ENCODE results near the gene ABHD15. TPM values are rescaled to one million over a fixed set of nuclear protein-coding genes. Genes with fewer than 3 reads are reported as not detected.

Gene ABHD15
- total RNA-seq, 1 experiment from 2014 or later = 12.9 TPM

GRCh38 chr17:29571883-29572681, 5.2 kb upstream of the ABHD15 start:
- BruUV-seq (replicated peaks) = no TSS peak
- TF ChIP-seq, protein P1, sequence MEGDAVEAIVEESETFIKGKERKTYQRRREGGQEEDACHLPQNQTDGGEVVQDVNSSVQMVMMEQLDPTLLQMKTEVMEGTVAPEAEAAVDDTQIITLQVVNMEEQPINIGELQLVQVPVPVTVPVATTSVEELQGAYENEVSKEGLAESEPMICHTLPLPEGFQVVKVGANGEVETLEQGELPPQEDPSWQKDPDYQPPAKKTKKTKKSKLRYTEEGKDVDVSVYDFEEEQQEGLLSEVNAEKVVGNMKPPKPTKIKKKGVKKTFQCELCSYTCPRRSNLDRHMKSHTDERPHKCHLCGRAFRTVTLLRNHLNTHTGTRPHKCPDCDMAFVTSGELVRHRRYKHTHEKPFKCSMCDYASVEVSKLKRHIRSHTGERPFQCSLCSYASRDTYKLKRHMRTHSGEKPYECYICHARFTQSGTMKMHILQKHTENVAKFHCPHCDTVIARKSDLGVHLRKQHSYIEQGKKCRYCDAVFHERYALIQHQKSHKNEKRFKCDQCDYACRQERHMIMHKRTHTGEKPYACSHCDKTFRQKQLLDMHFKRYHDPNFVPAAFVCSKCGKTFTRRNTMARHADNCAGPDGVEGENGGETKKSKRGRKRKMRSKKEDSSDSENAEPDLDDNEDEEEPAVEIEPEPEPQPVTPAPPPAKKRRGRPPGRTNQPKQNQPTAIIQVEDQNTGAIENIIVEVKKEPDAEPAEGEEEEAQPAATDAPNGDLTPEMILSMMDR (conservative IDR thresholded peaks at IDR 0.05) = no peak
- no peaks in the 10 kb centered on the region for H3K27me3 ChIP-seq (ENCODE audit: insufficient read depth, low read depth)
- intact Hi-C loops (cut with micrococcal nuclease; ENCODE audit: unreplicated experiment) = no loop called here
- no peaks in the 10 kb centered on the region for H3K79me2 ChIP-seq (ENCODE audit: low read depth)
- H3K9me2 ChIP-seq (ENCODE audit: insufficient read depth) = no peaks in the 10 kb centered on the region
- H3K4me3 ChIP-seq = no peak overlapping the region
- no peak overlapping the region for H3K27ac ChIP-seq
- H2AFZ ChIP-seq = no peak overlapping the region
- peak in 1 of 2 experiments; percentile 2 for DNase-seq
- H3K36me3 ChIP-seq (ENCODE audit: low read depth) = no peaks in the 10 kb centered on the region
- H3K9me3 ChIP-seq (ENCODE audit: insufficient read depth, low read depth) = no peaks in the 10 kb centered on the region
- CTCF ChIA-PET = interaction anchor here (0.5 to 0.6 kb wide), 2 partner anchors 16 to 38 kb away, joined by 3 to 11 read pairs; no protein-coding TSS in a partner anchor
- H3K4me2 ChIP-seq = no peak overlapping the region
- POLR2A ChIA-PET (ENCODE audit: unreplicated experiment) = interaction anchor here (0.6 kb wide), 1 partner anchor 21 kb away, joined by 3 read pairs; no protein-coding TSS in a partner anchor
- H4K20me1 ChIP-seq (ENCODE audit: insufficient read depth) = no peaks in the 10 kb centered on the region
- peaks cover 9% of the 10 kb centered on the region for H3K4me1 ChIP-seq (replicated peaks; ENCODE audit: insufficient read depth)
- H3F3A ChIP-seq (ENCODE audit: insufficient read depth, low read depth) = peaks cover 22% of the 10 kb centered on the region; the same call in 1 of the 2 replicates

GRCh38 chr17:29571486-29571882, 4.6 kb upstream of the ABHD15 start:
- no peak for DNase-seq
- H3K9me2 ChIP-seq (ENCODE audit: insufficient read depth) = no peaks in the 10 kb centered on the region
- H3F3A ChIP-seq (ENCODE audit: insufficient read depth, low read depth) = peaks cover 23% of the 10 kb centered on the region; the same call in 1 of the 2 replicates
- H3K4me3 ChIP-seq = no peak overlapping the region
- H3K9me3 ChIP-seq (ENCODE audit: insufficient read depth, low read depth) = no peaks in the 10 kb centered on the region
- no peaks in the 10 kb centered on the region for H3K79me2 ChIP-seq (ENCODE audit: low read depth)
- no TSS peak for BruUV-seq (replicated peaks)
- ChIA-PET CTCF (no interaction called here), POLR2A (ENCODE audit: unreplicated experiment) (interaction anchor here (0.6 kb wide), 1 partner anchor 21 kb away, joined by 3 read pairs; no protein-coding TSS in a partner anchor)
- TF ChIP-seq, protein P1 (conservative IDR thresholded peaks at IDR 0.05) = no peak
- TF ChIP-seq EZH2 (IDR thresholded peaks at IDR 0.05; ENCODE audit: low read depth) = no peak
- no peaks in the 10 kb centered on the region for H3K36me3 ChIP-seq (ENCODE audit: low read depth)
- no peaks in the 10 kb centered on the region for H3K27me3 ChIP-seq (ENCODE audit: insufficient read depth, low read depth)
- no peaks in the 10 kb centered on the region for H4K20me1 ChIP-seq (ENCODE audit: insufficient read depth)
- peaks cover 9% of the 10 kb centered on the region for H3K4me1 ChIP-seq (replicated peaks; ENCODE audit: insufficient read depth)
- H3K4me2 ChIP-seq = no peak overlapping the region
- H2AFZ ChIP-seq = no peak overlapping the region
- intact Hi-C loops (cut with micrococcal nuclease; ENCODE audit: unreplicated experiment) = no loop called here
- H3K27ac ChIP-seq = no peak overlapping the region

DNA sequence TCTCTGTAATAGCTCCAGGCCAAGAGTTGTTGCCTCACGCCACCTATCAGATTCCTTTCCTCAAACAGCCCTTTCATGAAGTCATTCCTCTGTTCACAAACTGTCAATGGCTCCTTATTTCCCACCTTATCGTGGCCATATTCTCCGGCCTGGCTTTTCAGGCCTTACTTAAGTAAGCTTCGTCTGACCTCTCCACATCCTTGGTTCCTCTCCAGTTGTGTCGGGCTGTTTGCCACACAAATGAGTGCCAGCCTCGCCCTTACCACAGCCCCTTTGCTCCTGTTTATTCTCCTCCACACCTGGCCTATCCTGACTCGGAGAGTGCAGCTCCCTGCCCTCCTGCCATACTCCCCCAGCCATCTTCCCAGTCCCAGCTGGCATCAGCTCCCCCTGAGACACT, 3.7 kb upstream of the ABHD15 start:
- intact Hi-C loops (cut with micrococcal nuclease; ENCODE audit: unreplicated experiment) = no loop called here
- peaks cover 30% of the 10 kb centered on the region; the same call in 1 of the 2 replicates for H3F3A ChIP-seq (ENCODE audit: insufficient read depth, low read depth)
- no peaks in the 10 kb centered on the region for H4K20me1 ChIP-seq (ENCODE audit: insufficient read depth)
- H3K4me1 ChIP-seq (replicated peaks; ENCODE audit: insufficient read depth) = peaks cover 11% of the 10 kb centered on the region
- no peaks in the 10 kb centered on the region for H3K27me3 ChIP-seq (ENCODE audit: insufficient read depth, low read depth)
- no peaks in the 10 kb centered on the region for H3K36me3 ChIP-seq (ENCODE audit: low read depth)
- CTCF ChIA-PET = interaction anchor here (0.5 kb wide), 1 partner anchor 459 kb away, joined by 4 read pairs; no protein-coding TSS in a partner anchor
- no peaks in the 10 kb centered on the region for H3K9me3 ChIP-seq (ENCODE audit: insufficient read depth, low read depth)
- POLR2A ChIA-PET (ENCODE audit: unreplicated experiment) = interaction anchor here (0.7 kb wide), 1 partner anchor 708 kb away, joined by 22 read pairs; no protein-coding TSS in a partner anchor
- H3K79me2 ChIP-seq (ENCODE audit: low read depth) = peaks cover 2% of the 10 kb centered on the region; the same call in 1 of the 2 replicates
- H3K4me3 ChIP-seq = no peak overlapping the region
- no peaks in the 10 kb centered on the region for H3K9me2 ChIP-seq (ENCODE audit: insufficient read depth)
- TF ChIP-seq, protein P1 (conservative IDR thresholded peaks at IDR 0.05) = no peak
- TF ChIP-seq EZH2 (IDR thresholded peaks at IDR 0.05; ENCODE audit: low read depth) = no peak
- no peak overlapping the region for H2AFZ ChIP-seq
- H3K27ac ChIP-seq = no peak overlapping the region
- no TSS peak for BruUV-seq (replicated peaks)
- no peak overlapping the region for H3K4me2 ChIP-seq
- peak in 1 of 2 experiments; percentile 26 for DNase-seq

All from PC-9 (cell line).